GM18498 (cell line): ENCODE measurements around the gene HPGD.
"Not testable (repeated sequence)": the region's sequence is repeated elsewhere in the genome, so short reads cannot be mapped to it uniquely, and the experiment has no call there.

Experiments
- ATAC-seq: cut with Tn5 transposase; IDR thresholded peaks from one replicate; pipeline ENCODE4 v1.9.1; 2021; ENCODE audit warnings: mild to moderate bottlenecking, moderate library complexity; ENCODE audit not compliant: unreplicated experiment

The HPGD gene

DNA sequence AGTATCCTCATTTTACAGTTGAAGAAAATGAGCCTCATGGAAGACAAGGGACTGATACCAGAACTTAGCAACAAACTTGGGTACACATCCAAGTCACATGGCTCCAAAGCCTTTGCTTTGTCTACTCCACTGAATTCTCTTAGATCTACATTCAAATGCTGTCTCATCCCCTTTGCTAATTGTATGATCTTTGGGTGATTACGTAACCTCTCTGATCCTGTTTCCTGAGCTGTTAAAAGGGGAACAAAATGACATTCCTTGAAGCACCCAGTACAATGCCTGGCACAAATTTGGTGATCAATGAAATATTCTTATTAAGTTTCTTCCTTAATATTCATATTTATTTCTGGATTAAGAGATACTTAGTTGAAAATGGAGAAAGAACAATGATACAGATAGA is 5.9 kb upstream of the HPGD start:
- no peak for ATAC-seq

DNA sequence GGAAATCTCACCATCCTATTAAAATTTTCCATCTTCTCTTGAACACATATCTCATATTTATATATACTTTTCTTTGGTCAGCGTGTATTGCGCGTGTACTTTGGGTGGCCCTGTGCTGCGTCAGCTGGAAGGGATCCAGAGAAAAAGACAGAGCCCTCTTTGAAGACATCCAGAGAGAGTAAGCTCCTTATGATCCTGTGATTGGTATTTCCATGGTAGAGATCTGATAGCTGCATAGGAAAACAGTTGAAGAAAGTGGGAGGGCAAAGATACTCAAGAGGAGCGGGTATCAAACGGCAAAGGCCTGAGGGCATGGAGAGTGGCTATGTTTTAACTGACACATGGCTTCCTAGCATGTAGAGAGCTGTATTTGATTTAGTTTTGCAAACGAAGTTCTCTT is 4.4 kb upstream of the HPGD start:
- ATAC-seq = no peak

DNA sequence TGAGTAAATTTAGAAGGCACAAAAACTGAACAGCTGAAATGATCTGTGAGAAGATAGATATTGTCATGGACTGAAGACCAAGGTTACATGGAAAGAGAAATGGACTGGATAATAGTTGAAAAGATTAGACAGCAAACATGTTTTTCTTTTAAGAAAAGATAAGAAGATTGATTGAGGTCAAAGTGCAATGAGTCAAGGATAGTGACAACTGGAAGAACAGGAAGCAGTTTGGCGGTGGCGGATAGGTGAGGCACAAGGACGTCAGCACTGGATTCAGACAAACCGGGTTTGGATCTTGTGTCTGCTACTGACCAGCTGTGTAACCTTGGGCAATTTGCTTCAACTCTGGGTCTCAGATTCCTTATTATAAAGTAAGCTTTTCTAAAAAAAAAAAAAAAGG is 2.0 kb upstream of the HPGD start:
- ATAC-seq = no peak

DNA sequence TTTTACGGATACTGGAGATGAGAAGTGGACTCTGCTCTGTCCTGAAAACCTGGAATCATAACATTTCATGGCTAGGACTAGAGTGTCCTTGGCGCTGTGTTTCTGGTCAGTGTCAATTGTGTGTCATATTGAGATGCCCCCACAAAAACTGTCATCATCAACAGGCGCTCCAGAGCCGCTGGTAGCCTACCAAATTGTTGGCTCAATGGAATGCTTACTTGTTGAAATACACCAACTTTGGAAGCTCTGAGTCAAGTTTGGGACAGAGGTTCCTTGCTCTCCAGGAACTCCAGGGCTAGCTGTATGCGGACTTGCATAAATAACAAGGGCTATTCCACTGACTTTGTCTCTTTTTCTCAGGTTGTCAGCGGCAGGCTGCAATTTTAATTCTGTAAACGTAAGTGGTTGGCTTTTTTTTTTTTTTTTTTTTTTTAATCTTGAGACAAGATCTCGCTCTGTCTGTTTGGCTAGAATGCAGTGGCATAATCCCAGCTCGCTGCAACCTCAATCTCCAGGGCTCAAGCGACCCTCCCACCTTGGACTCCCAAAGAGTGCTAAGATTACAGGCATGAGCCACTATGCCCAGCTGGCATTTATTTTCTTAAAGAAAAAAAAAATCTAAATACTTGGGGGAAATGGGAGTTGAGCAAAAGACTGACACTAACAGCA is 871 bp upstream of the HPGD start:
- no peak for ATAC-seq

DNA sequence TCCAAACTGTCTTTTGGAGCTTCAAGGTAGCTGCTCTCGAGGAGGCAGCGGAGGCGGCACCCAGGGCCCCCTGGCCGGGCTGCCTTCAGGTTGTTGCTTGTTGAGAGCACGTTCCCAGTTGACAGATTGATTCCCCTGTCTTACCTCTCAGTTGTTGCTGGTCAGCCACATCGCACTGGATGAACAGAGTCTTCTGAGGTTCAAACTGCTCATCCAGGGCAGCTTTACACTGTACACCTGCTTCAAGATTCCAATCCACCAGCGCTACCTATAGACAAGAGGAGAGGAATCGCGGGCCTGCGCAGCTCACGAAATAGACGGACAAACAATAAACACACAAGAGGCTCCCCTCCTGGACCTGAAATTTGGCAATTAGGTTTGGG is 497 bp downstream of the HPGD start:
- peak; percentile 31 for ATAC-seq

DNA sequence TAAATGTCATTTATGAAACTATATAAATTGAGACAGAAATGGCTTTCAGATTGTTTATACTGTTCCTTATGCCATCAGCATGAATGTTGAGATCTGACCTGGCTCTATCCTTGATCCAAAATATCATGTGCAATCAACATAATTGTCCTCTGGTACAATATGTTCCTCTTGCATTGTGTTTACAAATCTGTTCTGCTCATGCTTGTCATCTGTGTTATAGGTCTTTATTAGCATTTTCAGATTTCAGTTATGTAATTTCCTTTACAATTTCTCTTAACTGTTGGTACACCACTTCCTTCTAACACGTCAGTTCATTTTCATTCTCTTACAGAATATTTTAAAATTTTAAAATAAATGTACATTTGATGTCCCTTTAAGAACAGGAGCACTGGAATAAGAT is 1.6 kb downstream of the HPGD start:
- no peak for ATAC-seq

DNA sequence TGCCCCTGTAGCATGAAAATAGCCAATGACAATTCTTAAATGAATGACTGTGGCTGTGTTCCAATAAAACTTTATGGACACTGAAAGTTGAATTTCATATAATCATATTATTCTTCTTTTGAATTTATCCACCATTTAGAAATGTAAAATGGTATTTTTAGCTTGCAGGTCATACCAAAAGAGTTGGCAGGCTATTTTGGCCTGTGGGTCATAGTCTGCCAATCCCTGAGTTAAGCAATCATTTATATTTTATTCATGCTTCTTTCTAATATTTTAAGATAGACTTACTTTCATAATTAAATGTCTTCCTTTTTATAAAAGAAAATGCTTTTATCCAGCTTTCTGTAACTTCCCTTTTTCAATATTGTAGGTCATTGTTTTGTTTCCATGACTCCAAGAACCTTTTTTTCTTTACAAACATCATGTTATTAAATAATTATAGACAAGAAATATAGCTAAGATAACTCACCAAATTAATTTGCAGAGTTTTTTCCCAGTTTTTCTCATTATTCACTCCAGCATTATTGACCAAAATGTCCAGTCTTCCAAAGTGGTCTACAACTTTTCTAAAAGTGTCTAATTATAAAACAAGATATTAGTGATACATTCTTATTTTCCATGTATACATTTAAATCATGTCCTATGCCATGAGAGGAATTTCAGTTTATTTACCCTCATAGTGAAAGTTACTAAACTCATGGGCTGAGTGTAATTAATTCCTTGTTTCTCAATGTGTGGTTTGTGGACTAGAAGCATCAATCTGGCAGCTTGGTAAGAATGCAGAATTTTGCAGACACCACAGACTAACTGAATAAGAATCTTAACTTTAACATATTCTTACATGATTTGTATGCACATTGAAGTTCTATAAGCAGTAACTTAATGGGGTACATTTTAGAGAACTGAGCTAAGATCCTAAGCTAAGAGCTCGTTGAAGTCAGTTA is 4.5 kb downstream of the HPGD start:
- no peak for ATAC-seq

DNA sequence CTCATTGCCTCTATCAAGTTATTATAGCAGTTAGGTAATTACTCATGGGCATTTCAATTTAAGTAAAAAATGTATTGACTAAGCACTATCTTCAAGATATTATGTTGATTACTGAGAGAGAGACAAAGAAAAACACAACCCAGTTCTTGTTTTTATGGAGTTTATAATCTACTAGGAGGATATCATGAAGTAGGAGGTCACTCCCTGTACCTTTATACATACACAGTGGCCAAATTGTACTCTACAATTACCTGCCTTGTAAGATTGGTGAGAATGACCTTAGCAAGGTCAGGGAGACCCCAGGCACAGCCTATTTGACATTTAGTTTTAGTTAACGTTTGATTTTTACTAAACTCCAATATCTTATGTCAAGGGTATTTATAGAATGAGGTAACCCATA is 5.5 kb downstream of the HPGD start:
- no peak for ATAC-seq

DNA sequence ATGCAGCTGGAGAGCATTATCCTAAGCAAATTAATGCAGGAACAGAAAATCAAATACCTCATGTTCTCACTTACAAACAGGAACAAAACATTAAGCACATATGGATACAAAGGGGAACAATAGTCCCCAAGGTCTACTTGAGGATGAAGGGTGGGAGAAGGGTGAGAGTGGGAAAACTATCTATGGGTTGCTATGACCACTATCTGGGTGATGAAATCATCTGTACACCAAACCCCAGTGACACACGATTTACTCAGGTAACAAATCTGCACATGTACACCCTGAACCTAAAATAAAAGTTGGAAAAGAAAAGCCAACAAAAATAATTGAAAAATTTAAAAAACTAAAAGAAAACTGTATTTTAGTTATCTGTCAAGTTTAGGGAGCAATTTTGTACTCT is 5.9 kb downstream of the HPGD start:
- ATAC-seq = no peak

DNA sequence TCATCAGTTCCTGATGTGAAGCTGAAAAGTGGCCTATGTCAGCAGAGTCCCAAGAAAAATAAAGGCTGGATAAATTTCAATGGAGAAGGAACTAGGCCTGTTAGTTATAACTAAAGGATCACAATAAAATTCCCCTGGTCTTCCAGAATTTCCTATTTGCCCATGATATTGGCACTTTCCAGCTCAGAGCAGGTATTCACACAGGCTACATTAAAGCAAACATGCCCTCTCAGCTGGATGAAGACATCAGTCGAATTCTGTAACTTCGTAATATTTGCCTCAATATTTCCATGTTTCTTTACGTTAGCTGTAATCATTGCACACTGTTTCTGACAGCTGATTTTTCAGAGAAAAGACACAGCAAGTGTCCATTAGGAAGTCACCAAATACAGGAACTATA is 9.5 kb downstream of the HPGD start:
- no peak for ATAC-seq

DNA sequence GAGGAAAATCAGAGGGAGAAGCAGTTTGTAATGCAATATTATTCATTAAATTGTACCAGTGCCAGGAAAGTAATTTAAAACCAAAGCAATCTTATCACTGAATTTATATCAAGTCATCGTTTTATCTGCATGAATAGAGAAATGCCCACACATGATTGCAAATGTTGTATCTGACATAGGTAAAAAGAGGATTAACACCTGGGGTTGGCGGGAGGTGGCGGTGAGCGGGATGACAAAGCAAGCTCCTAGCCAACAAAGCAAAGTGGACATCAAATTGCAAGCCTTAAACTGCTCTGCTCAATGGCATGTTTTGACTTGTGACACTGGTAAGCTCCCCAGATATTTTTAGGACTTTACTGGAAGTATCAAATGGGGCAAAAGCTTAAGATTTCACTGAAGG is 16.4 kb downstream of the HPGD start:
- ATAC-seq = no peak

DNA sequence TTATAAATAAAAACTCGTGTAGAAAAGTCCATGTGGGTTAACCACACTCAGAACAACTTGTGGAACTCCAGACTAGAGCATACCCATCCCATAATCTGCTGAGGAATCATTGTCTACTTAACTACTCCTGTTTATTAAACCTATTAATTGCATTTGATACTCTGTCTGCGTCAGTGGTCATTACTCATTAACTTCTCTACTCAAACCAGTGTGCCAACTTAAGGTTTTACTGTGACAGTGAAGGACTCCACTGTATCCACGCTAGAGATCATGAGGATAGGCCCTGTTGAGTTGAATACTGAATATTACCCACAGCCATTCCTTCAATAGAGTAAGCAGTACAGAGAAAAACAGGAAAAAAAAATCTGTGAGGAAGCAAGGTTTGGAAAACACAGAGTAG is 17.3 kb downstream of the HPGD start:
- ATAC-seq = no peak

DNA sequence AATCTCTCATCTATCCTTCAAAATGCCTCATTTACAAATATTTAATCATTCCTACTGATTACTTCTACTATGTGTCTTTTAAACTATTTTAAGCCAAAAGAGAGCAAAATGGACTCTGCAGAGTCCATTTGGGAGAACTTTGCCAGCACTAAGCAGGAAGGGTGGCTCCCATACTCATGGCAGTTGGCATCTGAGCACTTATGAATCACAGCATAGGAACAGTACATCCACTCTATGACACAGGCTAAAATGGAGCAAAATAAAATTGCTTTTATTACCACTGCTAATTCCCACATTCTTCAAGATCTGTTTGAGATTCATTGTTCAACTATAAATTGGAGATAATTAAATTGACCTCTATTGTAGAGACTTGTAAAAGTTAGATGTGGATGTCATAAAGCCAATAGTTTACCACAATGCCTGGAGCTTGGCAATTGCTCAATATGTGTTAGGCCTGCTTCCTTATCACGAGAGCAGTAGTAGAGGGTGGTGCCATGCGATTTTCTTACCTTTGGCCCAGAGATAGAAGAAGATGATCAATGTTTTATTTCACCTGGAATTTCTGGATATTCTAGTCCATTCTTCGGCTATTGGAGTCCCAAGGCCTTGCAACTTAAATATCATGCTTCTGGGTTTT is 19.1 kb downstream of the HPGD start:
- ATAC-seq = no peak

DNA sequence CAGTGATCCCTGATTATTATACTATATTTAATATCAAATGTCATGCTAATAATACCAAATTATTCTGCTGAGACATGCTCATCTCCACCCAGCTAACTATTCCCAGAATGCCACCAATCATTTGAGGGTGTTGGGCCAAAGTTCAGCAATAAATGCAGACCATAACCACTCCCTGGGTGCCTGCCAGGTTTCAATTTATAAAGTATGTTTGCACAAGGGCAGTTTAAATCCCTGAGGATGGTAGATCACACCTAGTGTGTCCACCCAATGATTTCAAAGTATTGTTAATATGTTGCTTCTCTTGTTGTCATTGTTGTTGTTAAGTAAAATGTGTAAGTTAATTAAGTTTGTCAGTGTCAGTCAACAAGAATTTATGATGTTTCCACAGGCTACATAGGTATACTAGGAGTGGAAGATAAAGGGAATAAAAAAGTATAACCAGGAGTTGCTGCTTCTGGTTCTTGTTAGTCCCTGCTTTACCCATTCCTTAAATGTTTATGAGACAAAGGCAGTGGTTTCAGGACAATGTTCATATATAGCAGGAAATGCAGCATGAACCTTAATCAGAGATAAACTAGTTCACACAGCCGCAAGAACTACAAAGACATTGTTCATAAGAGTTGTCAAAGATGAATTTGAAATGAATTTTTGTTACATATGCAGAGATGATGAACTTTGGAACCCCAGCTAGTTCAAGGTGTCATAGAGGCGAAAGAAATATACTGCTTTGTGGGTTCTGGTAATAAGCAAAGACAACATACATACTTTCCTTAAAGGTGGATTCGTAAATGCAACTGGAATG is 25.5 kb downstream of the HPGD start:
- ATAC-seq = no peak

DNA sequence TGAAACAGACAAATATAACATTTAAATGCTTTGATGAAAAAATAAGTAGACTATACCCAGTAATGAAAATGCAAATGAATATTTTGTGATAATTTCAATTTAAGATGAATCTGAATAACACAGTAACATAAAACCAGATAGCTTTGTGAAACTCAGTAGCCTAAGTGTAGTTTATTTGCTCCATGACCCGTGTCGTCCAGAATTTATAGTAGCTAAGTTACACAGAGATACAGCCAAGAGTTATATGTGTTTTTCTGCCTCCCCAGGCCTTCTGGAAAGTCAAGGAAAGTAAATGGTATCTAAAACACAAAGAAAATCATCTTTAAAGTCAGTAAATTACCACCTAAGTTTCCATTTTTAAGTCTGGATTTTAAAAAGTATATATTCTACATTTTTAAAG is 26.7 kb downstream of the HPGD start:
- ATAC-seq = no peak

DNA sequence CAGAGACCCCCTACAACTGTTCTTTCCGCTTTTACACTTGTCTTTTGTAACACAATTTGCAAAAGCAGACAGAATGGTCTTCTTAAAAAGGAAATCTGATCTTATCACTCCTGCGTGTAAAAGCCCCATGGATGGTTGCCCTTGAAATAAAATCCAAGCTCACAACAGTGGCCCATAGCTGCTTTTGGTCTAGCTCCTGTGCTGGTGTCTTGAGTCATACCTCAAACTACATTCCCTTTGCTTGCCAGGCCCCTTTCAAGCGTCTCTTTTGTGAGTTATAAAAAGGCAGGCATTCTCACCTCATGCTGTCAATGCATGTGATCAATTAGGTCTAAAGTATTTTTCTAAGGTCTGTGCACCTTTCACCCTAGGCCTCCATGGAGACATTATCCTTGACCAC is 27.6 kb downstream of the HPGD start:
- no peak for ATAC-seq

DNA sequence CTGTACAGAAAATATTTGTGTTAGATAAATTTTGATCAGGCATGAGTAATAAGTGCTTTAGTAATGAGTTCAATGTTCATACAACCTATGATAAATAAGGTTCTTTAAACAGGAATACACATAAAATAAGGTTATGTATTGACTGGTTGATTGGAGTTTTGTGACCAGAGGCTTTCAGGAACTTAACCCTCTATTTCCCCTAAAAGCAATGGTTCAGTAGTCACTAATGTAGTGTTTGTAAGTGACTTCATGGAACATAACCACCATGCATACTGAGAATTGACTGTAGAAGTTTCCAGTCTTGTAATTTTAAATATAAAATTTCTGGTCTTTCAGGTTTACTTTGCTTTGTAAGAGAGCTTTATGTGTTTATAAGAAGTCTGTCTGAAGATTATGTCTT is 28.1 kb downstream of the HPGD start:
- ATAC-seq = no peak

DNA sequence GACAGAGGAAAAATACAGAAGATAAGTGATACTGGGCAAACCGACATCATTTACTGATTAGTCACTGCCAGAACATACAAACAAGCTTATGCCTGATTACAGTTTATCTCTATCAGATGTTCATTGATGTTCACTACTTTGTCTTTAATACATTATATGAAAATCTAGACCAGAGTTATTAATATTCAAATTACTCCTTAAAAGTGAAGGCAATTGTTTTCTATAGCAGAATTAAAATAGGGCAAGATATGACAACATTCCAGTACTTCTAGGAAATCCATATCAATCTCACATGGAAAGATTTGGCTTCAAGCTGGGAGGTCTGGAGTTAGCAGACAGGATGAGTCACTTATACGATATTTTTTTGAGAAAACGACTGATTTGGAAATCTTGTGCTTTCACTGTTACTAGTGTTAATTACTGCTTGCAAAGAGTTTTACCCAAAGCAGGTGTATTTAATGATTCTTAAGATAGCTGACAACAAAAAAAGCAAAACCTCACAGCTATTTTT is 31.8 kb downstream of the HPGD start:
- no peak for ATAC-seq

DNA sequence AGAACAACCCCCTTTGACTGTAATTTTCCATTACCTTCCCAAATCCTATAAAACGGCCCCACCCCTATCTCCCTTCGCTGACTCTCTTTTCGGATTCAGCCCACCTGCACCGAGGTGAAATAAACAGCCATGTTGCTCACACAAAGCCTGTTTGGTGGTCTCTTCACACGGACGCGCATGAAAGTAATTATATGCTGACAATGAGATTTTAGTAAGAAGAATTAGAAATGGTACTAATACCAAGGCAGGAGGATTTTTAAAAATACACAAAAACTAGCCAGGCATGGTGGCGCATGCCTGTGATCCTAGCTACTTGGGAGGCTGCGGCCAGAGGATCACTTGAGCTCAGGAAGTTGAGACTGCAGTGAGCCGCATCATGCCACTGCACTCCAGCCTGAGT is 33.9 kb downstream of the HPGD start:
- not testable (repeated sequence) for ATAC-seq

DNA sequence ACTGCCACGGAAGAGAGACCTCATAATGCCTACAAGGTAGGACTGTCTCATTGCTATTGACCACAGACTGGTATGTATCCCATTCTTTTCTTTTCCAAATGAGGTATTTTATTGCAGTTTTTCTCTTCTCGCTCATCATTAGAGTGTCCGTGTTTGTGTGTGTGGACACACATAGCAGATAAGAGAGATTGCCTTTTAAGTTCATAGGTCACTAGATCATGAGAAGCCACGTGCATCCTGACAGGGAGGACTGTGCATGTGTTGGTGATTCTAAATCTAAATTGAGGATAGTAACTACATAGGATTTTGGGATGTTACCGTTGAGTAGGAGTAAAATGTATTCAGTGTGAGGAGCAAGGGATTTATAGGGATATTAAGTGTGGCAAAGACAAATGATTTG is 37.3 kb downstream of the HPGD start:
- no peak for ATAC-seq

DNA sequence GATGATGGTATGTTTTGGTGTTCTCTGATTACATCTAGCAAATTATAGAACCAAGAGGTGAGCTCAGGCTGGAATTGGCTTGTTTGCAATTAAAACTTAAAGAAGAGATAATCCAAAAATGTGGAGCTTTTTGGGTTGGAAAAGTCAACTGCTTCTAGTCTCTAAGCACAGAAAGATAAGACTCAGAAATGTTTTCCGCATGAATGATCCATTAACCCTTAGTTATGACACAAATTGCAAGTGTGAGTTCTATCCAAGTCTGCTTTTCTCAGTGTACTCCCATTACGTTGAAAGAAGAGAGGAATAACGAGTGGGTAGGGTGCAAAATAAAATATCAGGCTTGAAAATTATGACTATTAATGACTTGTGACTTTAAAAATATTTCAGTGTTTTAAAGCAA is 38.5 kb downstream of the HPGD start:
- ATAC-seq = no peak
